Renal cortex interstitium (tissue), 15 donors: ENCODE results near the gene STYX. TPM values are rescaled to one million over a fixed set of nuclear protein-coding genes. Genes with fewer than 3 reads are reported as not detected.

ENCODE experiments used
- DNase-seq, 11 donors: peaks; one replicate each; pipeline ENCODE4 v3.0.0-alpha.2; 2013; ENCODE audit warnings: low read depth in 9 of 11, low spot score in 4 of 11; ENCODE audit errors: extremely low read depth in 1 of 11
- long read RNA-seq, 16 experiments: transcript quantifications; one replicate each; lab custom pipeline, GENCODE V29; 2026
- polyA plus RNA-seq, 3 donors: library from polyadenylated mRNA; unstranded; fragments of 120-200 nt; gene quantifications; one replicate each; pipeline ENCODE4 v1.2.1, GENCODE V29; 2013; ENCODE audit not compliant: insufficient read length in 3 of 3

The STYX gene
- 10 to 100 TPM; 13.5 to 19.0 (median 15.3) TPM for polyA plus RNA-seq
- long read RNA-seq, donor 1, full-length matches to known transcripts: 2 of 2 reads
- long read RNA-seq, donor 1, partial matches to known transcripts: 0 of 2 reads
- long read RNA-seq, donor 1, other reads (novel, unspliced or antisense): 0 of 2 reads
- long read RNA-seq, donor 2, full-length matches to known transcripts: 2 of 2 reads
- long read RNA-seq, donor 2, partial matches to known transcripts: 0 of 2 reads
- long read RNA-seq, donor 2, other reads (novel, unspliced or antisense): 0 of 2 reads
- long read RNA-seq, donor 3, full-length matches to known transcripts: 2 of 2 reads
- long read RNA-seq, donor 3, partial matches to known transcripts: 0 of 2 reads
- long read RNA-seq, donor 3, other reads (novel, unspliced or antisense): 0 of 2 reads
- long read RNA-seq, donor 4, full-length matches to known transcripts: 4 of 4 reads
- long read RNA-seq, donor 4, partial matches to known transcripts: 0 of 4 reads
- long read RNA-seq, donor 4, other reads (novel, unspliced or antisense): 0 of 4 reads
- long read RNA-seq, donor 5: 0 reads
- long read RNA-seq, donor 6, full-length matches to known transcripts: 8 of 20 reads
- long read RNA-seq, donor 6, partial matches to known transcripts: 12 of 20 reads
- long read RNA-seq, donor 6, other reads (novel, unspliced or antisense): 0 of 20 reads
- long read RNA-seq, donor 7, full-length matches to known transcripts: 1 of 1 reads
- long read RNA-seq, donor 7, partial matches to known transcripts: 0 of 1 reads
- long read RNA-seq, donor 7, other reads (novel, unspliced or antisense): 0 of 1 reads
- long read RNA-seq, donor 8: 0 reads
- long read RNA-seq, donor 9, full-length matches to known transcripts: 5 of 5 reads
- long read RNA-seq, donor 9, partial matches to known transcripts: 0 of 5 reads
- long read RNA-seq, donor 9, other reads (novel, unspliced or antisense): 0 of 5 reads
- long read RNA-seq, donor 10, full-length matches to known transcripts: 2 of 2 reads
- long read RNA-seq, donor 10, partial matches to known transcripts: 0 of 2 reads
- long read RNA-seq, donor 10, other reads (novel, unspliced or antisense): 0 of 2 reads
- long read RNA-seq, donor 11, full-length matches to known transcripts: 5 of 5 reads
- long read RNA-seq, donor 11, partial matches to known transcripts: 0 of 5 reads
- long read RNA-seq, donor 11, other reads (novel, unspliced or antisense): 0 of 5 reads
- long read RNA-seq, donor 12, full-length matches to known transcripts: 3 of 3 reads
- long read RNA-seq, donor 12, partial matches to known transcripts: 0 of 3 reads
- long read RNA-seq, donor 12, other reads (novel, unspliced or antisense): 0 of 3 reads
- long read RNA-seq, donor 13: 0 reads
- long read RNA-seq, donor 14, full-length matches to known transcripts: 2 of 2 reads
- long read RNA-seq, donor 14, partial matches to known transcripts: 0 of 2 reads
- long read RNA-seq, donor 14, other reads (novel, unspliced or antisense): 0 of 2 reads
- long read RNA-seq, donor 15, full-length matches to known transcripts: 1 of 6 reads
- long read RNA-seq, donor 15, partial matches to known transcripts: 5 of 6 reads
- long read RNA-seq, donor 15, other reads (novel, unspliced or antisense): 0 of 6 reads
- long read RNA-seq, donor 16, full-length matches to known transcripts: 11 of 11 reads
- long read RNA-seq, donor 16, partial matches to known transcripts: 0 of 11 reads
- long read RNA-seq, donor 16, other reads (novel, unspliced or antisense): 0 of 11 reads

GRCh38 chr14:52729925-52730708 lies at the start of gene STYX:
TSS of gene STYX (plus strand) at chr14:52730166. CDS start at chr14:52730475, 309 bp downstream.
- peak; percentile 89 to 98 (median 97) for DNase-seq

- DNase-seq: no peak
Measured at GRCh38 chr14:52683985-52684520, 45.9 kb upstream of the STYX start.

DNA sequence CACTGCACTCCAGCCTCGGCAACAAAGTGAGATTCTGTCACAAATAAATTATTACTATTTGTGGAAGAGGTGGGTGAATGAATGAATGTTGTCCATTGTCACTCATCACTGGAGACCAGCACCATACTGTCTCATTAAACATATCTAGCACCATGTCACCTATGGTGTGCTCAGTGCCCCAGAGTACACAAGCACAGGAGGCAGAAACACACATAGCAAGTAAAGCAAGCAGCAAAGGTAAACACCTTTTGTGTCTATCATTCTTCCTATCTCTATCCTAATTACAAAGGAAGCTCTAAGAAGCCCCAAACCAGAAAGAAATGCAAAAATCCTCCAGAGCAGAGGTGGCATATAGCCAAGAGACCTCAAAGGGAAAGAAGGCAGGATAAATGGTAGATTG lies 43.8 kb upstream of the STYX start:
- no peak for DNase-seq

GRCh38 chr14:52690983-52691760 lies 38.8 kb upstream of the STYX start:
- no peak for DNase-seq

GRCh38 chr14:52692248-52692962 lies 37.6 kb upstream of the STYX start:
- no peak for DNase-seq

- no peak for DNase-seq
Measured at GRCh38 chr14:52693036-52693435, 36.9 kb upstream of the STYX start.

- DNase-seq: no peak
Measured at GRCh38 chr14:52693532-52693931, 36.4 kb upstream of the STYX start.

DNA sequence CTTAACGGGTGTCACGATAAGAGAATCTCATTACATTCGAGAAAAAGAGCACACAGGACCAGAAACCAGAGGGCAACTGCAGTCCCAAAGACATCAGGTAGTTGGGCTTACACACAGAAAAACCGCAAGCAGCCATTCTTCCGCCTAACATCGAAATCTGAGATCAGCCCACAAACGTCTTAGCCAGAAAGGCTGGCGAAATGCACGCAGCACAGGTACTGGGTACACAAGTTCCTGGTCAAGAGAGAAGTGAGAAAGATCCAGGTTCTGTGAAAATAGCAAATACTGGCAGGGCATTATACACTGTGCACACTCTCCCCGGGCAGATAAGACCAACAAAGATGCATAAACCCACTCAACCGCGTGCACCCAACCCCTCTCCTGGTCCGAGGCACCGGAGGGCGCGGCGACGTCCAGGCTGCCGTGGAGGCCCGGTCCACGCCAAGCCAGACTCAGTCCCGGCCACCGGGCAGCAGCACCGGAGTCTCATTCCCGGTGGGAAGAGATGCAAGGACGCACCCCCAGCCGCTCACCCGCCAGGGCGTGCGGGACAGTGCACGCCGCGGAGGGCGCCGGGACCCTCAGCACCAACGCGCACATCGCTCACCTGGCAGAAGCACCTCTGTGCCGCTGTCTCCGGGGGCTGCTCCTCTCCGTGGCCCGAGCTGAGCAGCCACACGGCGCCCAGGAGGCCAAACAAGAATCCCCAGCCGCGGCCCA lies 35.0 kb upstream of the STYX start:
- peak in 8 of 11 donors; percentile 15 to 42 (median 30) for DNase-seq

- DNase-seq: peak in 9 of 11 donors; percentile 39 to 67 (median 62)
Measured at GRCh38 chr14:52695481-52696091, 34.4 kb upstream of the STYX start, which contains the start of gene ERO1A. TSS of gene ERO1A (minus strand) at chr14:52695558. CDS start at chr14:52695481, 77 bp downstream.

GRCh38 chr14:52700701-52701172 lies 29.2 kb upstream of the STYX start:
- peak in 4 of 11 donors; percentile 9 to 23 (median 18) for DNase-seq

- DNase-seq: no peak
Measured at GRCh38 chr14:52701223-52701622, 28.7 kb upstream of the STYX start.

GRCh38 chr14:52703225-52703624 lies 26.7 kb upstream of the STYX start:
- no peak for DNase-seq

DNA sequence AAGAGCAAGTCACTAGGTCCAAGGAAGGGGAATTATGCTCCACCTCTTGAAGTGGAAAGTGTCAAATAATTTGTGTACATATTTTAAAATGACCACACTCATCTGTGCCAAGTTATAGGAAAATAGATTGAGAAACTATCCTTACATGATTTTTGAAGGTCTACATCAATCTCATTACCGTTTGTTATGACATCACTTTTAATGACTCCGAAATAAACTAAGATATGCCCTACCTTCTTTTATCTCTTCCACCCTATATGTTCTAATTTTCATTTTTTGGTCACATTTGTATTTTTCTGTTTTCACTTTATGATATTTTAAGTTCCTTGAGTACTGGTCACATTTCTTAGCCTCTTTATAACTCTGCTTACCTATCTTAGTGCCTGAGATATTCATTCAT lies 26.3 kb upstream of the STYX start:
- DNase-seq: no peak

GRCh38 chr14:52706286-52706685 lies 23.7 kb upstream of the STYX start:
- DNase-seq: no peak
